NK-92 (cell line): ENCODE data around the gene TMEM239.

Source experiments
- DNase-seq: peaks from one replicate; lab custom pipeline; 2025; ENCODE audit not compliant: unreplicated experiment; lab: John Stamatoyannopoulos, UW

The TMEM239 gene

GRCh38 chr20:2846698-2847097, 30.5 kb downstream of the TMEM239 start:
- DNase-seq = no peak

DNA sequence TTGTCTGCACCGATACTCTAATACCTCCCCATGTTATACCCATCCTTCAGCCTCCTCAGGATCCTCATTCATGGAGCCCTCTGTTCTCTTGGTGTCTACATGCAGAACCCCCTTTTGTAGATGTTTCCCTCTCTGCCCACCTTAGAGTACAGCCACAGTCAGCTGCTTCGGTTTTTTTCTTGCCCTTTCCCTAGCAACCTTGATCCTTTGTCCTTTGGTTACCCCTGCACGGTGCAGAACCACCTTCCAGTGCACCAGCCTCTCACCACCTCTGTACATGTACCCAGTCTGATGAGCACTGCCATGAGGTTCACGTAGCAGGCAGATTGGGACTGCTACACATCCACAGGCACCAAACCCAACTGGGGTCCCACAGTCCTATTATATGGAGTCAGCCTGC, 31.6 kb downstream of the TMEM239 start:
- DNase-seq = no peak

- DNase-seq = no peak
Measured at GRCh38 chr20:2849529-2849928, 33.4 kb downstream of the TMEM239 start.

DNA sequence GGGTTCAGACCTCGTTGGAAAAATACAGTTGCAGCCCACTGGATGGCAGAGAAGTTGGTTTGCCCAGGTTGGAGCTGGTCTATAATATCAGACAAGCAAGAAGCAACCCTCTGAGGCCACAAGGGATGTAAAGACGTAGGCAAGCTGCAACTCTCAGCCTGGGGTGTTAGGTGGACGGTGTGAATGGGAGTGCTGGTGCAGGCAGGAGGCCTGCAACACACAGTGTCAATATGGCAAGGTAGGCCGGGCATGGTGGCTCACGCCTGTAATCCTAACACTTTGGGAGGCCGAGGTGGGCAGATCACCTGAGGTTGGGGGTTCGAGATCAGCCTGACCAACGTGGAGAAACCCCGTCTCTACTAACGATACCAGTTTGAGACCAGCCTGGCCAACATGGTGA, 34.9 kb downstream of the TMEM239 start:
- no peak for DNase-seq

- DNase-seq = no peak
Measured at GRCh38 chr20:2858591-2858990, 42.4 kb downstream of the TMEM239 start.

- DNase-seq = no peak
Measured at GRCh38 chr20:2859330-2860121, 43.4 kb downstream of the TMEM239 start.

DNA sequence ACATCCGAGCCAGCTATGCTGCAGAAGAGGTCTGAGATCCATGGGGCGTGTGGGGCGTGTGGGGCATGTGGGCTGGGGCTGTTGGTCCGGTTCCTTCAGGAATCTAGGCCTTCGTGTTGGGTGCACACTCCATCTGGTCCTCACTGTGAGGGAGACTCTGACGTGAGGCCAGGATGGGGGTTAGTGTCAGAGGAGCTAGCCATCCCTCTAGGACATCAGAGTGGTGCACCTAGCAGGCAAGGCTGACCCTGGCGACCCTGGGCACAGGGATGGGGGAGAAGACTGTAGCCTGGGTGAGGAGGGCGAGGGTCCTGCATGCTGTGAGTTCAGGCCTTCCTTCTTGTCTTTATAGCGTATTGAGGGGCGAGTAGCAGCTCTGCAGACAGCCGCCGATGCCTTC, 48.5 kb downstream of the TMEM239 start:
- DNase-seq = no peak

- no peak for DNase-seq
Measured at GRCh38 chr20:2865101-2865500, 48.9 kb downstream of the TMEM239 start.

DNA sequence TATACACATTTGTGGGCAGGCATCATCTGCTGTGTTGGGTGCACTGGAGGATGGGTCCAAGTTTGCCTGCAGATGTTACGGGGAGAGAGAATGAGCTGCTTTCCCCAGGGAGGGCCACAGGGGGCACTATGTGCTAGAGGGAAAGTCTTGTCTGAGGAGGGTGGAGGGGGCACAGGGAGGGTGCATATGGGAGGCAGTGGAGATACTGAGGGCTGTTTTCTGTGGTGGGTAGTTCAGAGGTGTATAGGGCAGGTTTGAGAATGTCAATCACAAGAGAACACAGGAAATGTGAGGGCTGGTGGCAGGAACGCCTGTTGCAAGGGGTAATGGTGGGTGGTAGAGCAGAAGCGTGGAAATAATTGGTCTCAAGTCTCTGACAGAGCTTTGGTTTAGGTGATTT, 49.5 kb downstream of the TMEM239 start:
- no peak for DNase-seq

GRCh38 chr20:2866236-2866635, 50.1 kb downstream of the TMEM239 start:
- no peak for DNase-seq

DNA sequence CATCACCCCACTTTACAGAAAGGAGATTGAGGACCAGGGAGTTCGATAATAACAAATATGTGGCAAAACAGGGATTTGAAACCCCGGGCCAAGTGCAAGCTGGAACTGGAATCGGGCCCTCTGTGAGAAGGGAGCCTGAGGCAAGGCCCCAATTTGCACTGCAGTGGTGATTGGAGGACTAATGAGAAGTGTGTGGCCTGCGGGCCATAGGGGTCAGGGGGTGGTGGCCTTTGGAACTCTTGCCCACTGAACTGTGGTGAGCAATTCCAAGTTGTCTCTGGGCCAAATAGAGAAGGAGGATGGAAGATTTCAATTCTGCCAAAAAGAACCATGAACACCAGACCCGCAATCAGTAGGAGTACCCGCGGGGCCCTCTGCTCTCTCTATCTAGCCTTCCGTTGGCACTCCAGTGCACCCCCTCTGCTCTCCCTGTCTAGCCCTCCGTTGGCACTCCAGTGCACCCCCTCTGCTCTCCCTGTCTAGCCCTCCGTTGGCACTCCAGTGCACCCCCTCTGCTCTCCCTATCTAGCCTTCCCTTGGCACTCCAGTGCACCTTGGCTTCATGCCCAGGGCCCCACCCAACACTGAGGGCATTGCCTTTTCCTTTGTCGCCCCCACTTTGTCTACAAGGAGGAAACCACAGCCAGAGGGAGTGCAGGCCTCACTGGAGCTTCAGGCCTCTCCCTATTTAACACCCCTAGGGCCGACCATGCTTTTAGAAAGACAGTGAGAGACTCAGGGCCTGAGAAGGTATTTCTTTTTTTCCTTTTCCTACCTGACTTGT, 51.1 kb downstream of the TMEM239 start:
- no peak for DNase-seq
